Esophagus squamous epithelium (tissue), 5 donors: ENCODE measurements around the gene A4GALT. TPM values are rescaled to one million over a fixed set of nuclear protein-coding genes. Genes with fewer than 3 reads are reported as not detected.

ENCODE experiments used
- DNase-seq: peaks from one replicate; lab custom pipeline; 2025; lab: John Stamatoyannopoulos, UW
- H3K27ac ChIP-seq, 4 donors: fragments of 200-600 bp; sonication (generic); one replicate each; pipeline ENCODE4 v1.5.1; 2016 to 2019; ENCODE audit warnings: mild to moderate bottlenecking in 1 of 4
- H3K27me3 ChIP-seq, 4 donors: fragments of 200-600 bp; sonication (generic); 1 replicate in 3 of 4; 2 replicates in 1 of 4; pipeline versions ENCODE4 v1.5.1 to v1.6.0; 2017 to 2021; ENCODE audit warnings: antibody characterized with exemption in 1 of 4
- H3K36me3 ChIP-seq, 3 donors: fragments of 200-600 bp; sonication (generic); one replicate each; pipeline ENCODE4 v1.5.1; 2016 to 2019
- H3K4me1 ChIP-seq, 3 donors: fragments of 200-600 bp; sonication (generic); one replicate each; pipeline ENCODE4 v1.5.1; 2017 to 2019
- H3K4me3 ChIP-seq, 4 donors: fragments of 200-600 bp; sonication (generic); 1 replicate in 3 of 4; 2 replicates in 1 of 4; pipeline ENCODE4 v1.5.1; 2016 to 2019; ENCODE audit warnings: mild to moderate bottlenecking in 2 of 4, moderate library complexity in 1 of 4
- H3K9me3 ChIP-seq, 3 donors: fragments of 200-600 bp; sonication (generic); one replicate each; pipeline ENCODE4 v1.5.1; 2016 to 2019
- CTCF ChIP-seq, 6 experiments: fragments of 450-650 bp in 4 of 6; fragments of 200-600 bp in 2 of 6; sonication (generic) in 2 of 6; IDR thresholded peaks; one replicate each; pipeline ENCODE4 v1.5.1; 2016 to 2019; ENCODE audit warnings: antibody characterized with exemption in 6 of 6, mild to moderate bottlenecking in 4 of 6, moderate library complexity in 4 of 6
- POLR2A ChIP-seq, 4 donors: fragments of 450-650 bp; IDR thresholded peaks; one replicate each; pipeline ENCODE4 v1.6.1; 2017; ENCODE audit warnings: antibody characterized with exemption in 4 of 4, mild to moderate bottlenecking in 4 of 4, moderate library complexity in 3 of 4
- WGBS, 2 donors: methylation state at CpG; one replicate each; pipeline ENCODE4 v1.1.5; 2018; 5-methylcytosine and 5-hydroxymethylcytosine counted together
- intact Hi-C: fragments of 100-400 bp; cut with DNase I; formaldehyde crosslinking; loops from one replicate; pipeline ENCODE4 v1.15.0; 2022
- total RNA-seq, 4 donors: library from RNA; depleted of rRNA; stranded (reverse); fragments of >200 nt; gene quantifications; one replicate each; pipeline ENCODE4 v1.1.0, GENCODE V29; 2016
- donor health status: DM: yes; HTN: yes; CAD: no.

A4GALT gene
- total RNA-seq, 4 donors from 2014 or later = 13.9 to 22.0 (median 17.6) TPM

- no peak for TF ChIP-seq CTCF (IDR thresholded peaks at IDR 0.05)
- no peak for TF ChIP-seq POLR2A (IDR thresholded peaks at IDR 0.05)
- 25 to 60% methylated on average over 2 of the region's 10 CpGs for WGBS, 2 donors
- no peak for DNase-seq
- intact Hi-C loops = no loop called here
- Histone ChIP-seq H3K4me3 (no peak overlapping the region), H3K9me3 (no peaks in the 10 kb centered on the region), H3K27me3 (no peaks in the 10 kb centered on the region), H3K4me1 (peaks cover 26 to 74% (median 46%) of the 10 kb centered on the region in 3 donors), H3K36me3 (peaks cover 4 to 44% (median 11%) of the 10 kb centered on the region in 3 donors), H3K27ac (peak overlapping the region in 3 of 4 donors; percentile 58 to 89 (median 63))
Observed at GRCh38 chr22:42695294-42695693, 25.4 kb downstream of the A4GALT start.

DNA sequence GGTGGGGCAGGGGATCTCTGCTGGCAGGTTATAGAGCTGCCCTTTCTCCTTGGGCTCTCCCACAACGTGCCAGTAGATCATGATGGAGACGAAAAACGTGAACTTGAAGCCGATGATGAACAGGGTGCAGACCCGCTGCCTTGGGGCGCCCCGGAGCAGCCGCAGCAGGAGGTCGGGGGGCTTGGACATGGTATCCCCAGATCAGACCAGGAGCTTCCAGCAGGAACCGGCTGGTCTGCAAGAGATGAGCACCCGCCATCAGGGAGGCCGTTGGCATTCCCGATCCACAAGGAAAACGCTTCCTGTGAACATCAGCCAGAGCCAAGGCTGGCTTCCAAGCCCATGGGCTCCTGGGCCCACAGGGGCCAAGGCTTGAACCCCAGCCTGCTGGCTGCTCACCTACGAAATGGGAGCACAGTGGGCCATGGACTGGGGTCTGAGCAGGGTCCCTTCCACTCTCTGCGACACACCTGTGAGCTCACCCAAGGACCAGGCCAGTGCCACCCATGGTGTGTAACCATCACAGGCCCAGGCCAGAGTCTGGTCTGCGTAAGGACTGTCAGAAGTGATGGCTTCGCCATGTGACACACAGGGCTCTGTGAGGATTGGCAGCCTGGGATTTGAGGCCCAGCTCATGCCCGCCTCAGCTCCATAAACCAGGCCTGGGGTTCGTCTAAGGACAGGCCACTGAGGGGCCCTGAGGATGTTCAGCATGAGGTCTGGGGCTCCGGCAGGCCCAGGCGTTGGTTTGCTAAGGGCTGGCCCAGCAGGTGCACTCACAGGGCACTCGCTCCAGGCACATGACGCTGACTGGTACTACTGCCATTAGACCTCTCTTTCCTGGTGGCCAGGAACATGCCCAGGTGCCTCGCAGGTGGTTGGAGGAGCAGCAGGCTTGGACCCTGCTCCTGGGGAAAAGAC is 26.6 kb downstream of the A4GALT start:
- Histone ChIP-seq H3K27ac (peak overlapping the region in 1 of 4 donors; percentile 34), H3K27me3 (no peaks in the 10 kb centered on the region), H3K4me1 (peaks cover 18 to 74% (median 39%) of the 10 kb centered on the region in 3 donors), H3K9me3 (no peaks in the 10 kb centered on the region), H3K36me3 (peaks cover 4 to 44% (median 11%) of the 10 kb centered on the region in 3 donors), H3K4me3 (no peak overlapping the region)
- TF ChIP-seq POLR2A (IDR thresholded peaks at IDR 0.05) = no peak
- TF ChIP-seq CTCF (IDR thresholded peaks at IDR 0.05) = no peak
- WGBS, 2 donors = 83 to 89% methylated on average over 2 to 20 of the region's 25 CpGs
- DNase-seq = no peak
- intact Hi-C loops = no loop called here

- Histone ChIP-seq H3K36me3 (peaks cover 4 to 44% (median 11%) of the 10 kb centered on the region in 3 donors), H3K4me3 (no peak overlapping the region), H3K27ac (peak overlapping the region in 3 of 4 donors; percentile 73 to 88 (median 77)), H3K9me3 (no peaks in the 10 kb centered on the region), H3K4me1 (peaks cover 20 to 74% (median 37%) of the 10 kb centered on the region in 3 donors), H3K27me3 (no peaks in the 10 kb centered on the region)
- intact Hi-C loops = no loop called here
- no peak for TF ChIP-seq POLR2A (IDR thresholded peaks at IDR 0.05)
- 87 to 96% methylated on average over 6 to 26 of the region's 51 CpGs for WGBS, 2 donors
- DNase-seq = no peak
Observed at GRCh38 chr22:42693055-42693762, 27.5 kb downstream of the A4GALT start.

DNA sequence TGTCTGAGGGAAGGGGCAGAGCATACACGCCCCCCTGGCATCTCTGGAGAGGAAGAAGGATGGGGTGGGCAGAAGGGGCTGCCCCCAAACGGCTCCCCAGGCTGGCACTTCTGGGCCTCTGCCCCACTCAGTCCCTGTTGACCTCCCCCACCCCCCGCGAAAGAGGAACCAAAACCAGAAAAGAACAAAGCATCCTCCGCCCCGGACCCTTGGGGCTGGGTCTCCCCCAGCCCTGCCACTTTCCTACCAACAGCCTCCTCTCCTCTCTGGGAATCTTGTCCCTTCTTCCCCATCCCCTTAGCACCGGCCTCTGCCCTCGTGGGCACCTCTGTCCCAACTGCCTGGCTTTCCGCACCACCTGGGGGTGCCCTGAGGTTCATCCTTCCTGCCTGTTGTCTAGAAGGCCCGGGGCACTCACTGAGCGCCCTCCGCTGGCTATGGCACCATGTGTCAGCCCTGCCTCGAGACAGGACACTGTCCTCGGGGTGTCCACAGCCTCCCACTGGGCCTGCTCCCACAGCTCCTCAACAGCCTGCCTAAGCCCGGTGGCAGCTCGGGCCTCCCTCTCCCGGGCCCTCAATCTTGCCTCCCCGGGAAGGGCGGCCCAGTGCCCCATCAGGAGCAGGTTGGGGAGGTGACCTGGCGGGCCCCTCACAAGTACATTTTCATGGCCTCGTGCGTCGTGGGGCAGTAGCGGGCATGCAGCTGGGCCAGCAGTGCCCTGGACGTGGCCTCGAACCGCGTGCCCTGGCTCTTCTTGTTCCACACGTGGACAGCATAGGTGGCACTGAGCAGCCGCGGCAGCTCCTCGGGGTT is 28.2 kb downstream of the A4GALT start:
- TF ChIP-seq CTCF (IDR thresholded peaks at IDR 0.05) (no peak), POLR2A (IDR thresholded peaks at IDR 0.05) (no peak)
- intact Hi-C loops = no loop called here
- no peaks in the 10 kb centered on the region for H3K9me3 ChIP-seq
- no peak overlapping the region for H3K4me3 ChIP-seq
- H3K27ac ChIP-seq = peak overlapping the region; percentile 49 to 88 (median 75)
- WGBS, 2 donors = 69 to 73% methylated on average over 6 to 8 of the region's 32 CpGs
- no peak for DNase-seq
- H3K4me1 ChIP-seq = peaks cover 26 to 74% (median 37%) of the 10 kb centered on the region in 3 donors
- peaks cover 4 to 44% (median 11%) of the 10 kb centered on the region in 3 donors for H3K36me3 ChIP-seq
- no peaks in the 10 kb centered on the region for H3K27me3 ChIP-seq

DNA sequence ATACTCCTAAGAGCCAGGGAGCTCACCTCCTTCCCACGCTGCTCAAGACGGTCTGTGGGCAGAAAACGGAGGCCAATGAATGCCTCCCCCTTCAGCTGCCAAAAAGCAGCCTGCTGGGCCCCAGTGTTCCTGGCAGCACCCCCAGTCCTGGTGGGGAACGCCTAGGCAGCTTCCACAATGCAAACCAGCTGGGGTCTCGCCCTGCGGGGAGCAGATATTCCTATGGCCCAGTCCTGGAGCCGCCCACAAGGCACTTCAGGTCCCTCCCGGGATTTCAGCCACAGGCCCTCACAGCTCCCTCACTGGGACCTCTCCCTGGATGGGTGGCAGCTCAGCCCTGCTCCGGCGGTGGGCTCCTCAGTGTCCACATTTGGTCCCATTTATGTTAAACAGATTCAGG is 29.2 kb downstream of the A4GALT start:
- no peaks in the 10 kb centered on the region for H3K9me3 ChIP-seq
- 67 to 89% methylated on average over 3 to 5 of the region's 10 CpGs for WGBS, 2 donors
- H3K27ac ChIP-seq = peak overlapping the region; percentile 49 to 88 (median 75)
- intact Hi-C loops = no loop called here
- no peak overlapping the region for H3K4me3 ChIP-seq
- no peaks in the 10 kb centered on the region for H3K27me3 ChIP-seq
- peaks cover 26 to 75% (median 43%) of the 10 kb centered on the region in 3 donors for H3K4me1 ChIP-seq
- TF ChIP-seq CTCF (IDR thresholded peaks at IDR 0.05) (no peak), POLR2A (IDR thresholded peaks at IDR 0.05) (no peak)
- DNase-seq = no peak
- peaks cover 4 to 44% (median 11%) of the 10 kb centered on the region in 3 donors for H3K36me3 ChIP-seq
